MM.1S (cell line): ENCODE data around the gene ZNF33A.

Experiments
- CTCF ChIP-seq: fragments of 300-600 bp; sonication (generic); IDR thresholded peaks from 2 replicates; pipeline ENCODE4 v1.5.1; 2016; ENCODE audit warnings: antibody characterized with exemption, low read length, mixed read lengths
- EZH2 ChIP-seq: fragments of 300-600 bp; sonication (generic); optimal IDR thresholded peaks from 2 replicates; pipeline ENCODE3; 2017; ENCODE audit warnings: low read depth, mild to moderate bottlenecking, antibody characterized with exemption, low read length, mixed read lengths

- TF ChIP-seq EZH2 (no peak), CTCF (no peak)
Measured at GRCh38 chr10:37975401-37975991, 35.0 kb upstream of the ZNF33A start.
